NCI-H2227 (cell line): Measurements from ENCODE around the gene PRKD3.
"Not testable (repeated sequence)": the region's sequence is repeated elsewhere in the genome, so short reads cannot be mapped to it uniquely, and the experiment has no call there.

ENCODE experiments used
- DNase-seq: peaks from one replicate; lab custom pipeline; 2025; ENCODE audit not compliant: unreplicated experiment; lab: John Stamatoyannopoulos, UW

PRKD3 gene

GRCh38 chr2:37317746-37318145 lies 6.9 kb downstream of the PRKD3 start:
- DNase-seq: no peak

DNA sequence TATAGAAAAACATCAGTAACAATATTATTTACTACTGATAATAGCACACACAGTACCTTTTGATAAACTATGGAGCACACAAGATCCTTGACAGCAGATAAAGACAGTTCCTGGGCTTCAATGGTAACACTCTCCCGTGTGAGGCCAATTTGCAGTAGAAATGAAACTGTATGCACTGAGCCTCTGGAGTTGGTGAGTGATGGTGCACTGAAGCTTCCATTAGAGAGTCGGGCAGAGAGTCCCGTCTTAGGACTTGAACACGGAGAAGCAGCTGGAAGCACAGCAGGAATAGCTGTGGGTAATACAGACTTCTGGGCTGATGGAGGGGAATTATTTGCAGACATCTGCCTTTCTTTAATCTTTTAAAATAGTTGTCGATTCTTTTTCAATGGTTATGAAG lies 8.5 kb downstream of the PRKD3 start:
- no peak for DNase-seq

- no peak for DNase-seq
Observed at GRCh38 chr2:37315364-37315763, 9.3 kb downstream of the PRKD3 start.

DNA sequence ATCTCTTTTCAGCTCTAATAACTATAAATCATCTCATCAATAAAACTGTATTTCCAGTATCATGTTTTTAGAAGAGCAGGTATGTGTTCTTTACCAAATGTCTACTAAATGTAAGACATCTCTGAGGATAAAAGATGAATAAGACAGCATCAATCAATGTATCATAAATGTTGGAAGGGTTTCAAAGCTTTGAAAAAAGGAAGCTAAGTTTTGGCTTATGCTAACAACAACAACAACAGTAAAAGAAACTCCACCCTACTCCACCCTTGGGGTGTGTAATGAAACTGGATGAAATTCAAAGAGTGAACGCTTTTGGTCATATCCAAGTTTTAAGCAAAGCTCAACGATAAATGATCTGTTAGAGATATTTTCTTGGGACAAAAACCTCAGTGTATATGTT lies 17.1 kb downstream of the PRKD3 start:
- DNase-seq: no peak

DNA sequence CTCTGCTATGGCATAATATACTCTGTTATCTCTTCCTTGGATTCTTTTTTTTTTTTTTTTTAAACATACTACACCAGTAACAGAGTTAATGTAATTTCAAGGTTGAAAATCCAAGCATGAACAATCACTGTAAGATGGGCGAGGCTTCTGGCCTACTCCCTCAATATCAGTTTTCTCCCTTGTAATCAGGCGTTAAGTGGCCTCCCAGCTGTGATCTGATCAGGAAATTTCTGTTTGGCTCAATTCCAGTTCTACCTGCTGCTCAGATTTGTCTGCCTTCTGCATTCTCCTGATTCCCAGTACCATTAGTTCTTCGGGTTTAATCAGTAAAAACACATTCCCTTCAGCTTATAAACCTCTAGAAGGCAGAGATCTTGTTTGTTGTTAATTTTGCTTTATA lies 18.6 kb downstream of the PRKD3 start:
- DNase-seq: peak; percentile 63

- DNase-seq: no peak
Observed at GRCh38 chr2:37302701-37303252, 21.9 kb downstream of the PRKD3 start.

DNA sequence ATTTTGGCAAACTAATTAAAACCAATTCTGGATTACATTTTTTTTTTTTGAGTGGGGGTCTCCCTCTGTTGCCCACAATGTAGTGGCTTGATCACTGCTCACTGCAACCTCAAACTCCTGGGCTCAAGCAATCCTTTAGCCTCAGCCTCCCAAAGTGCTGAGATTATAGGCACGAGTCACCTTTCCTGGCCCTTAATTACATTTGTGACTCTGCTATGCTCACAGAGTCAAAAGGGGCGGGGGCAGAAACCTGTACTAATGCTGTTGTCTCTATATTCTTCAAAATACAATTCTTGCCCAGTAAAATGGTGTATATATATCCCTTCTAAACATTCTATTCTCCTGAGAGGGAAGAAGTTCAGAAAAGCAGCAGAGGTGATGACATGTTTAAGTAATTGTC lies 23.2 kb downstream of the PRKD3 start:
- DNase-seq: no peak

GRCh38 chr2:37300578-37300977 lies 24.1 kb downstream of the PRKD3 start:
- no peak for DNase-seq

DNA sequence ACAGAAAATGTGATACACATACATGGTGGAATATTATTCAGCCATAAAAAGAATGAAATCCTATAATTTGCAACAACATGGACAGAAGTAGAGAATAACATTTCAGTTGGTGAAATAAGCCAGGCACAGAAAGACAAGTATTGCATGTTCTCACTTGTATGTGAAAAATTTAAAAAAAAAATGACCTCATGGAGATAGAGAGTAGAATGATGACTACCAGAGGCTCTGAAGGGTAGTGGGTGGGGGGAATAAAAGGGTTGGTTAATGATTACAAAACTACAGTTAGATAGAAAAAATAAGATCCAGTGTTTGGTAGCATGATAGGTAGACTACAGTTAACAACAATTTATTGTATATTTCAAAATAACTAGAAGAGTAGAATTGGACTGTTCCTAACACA lies 24.5 kb downstream of the PRKD3 start:
- DNase-seq: no peak

- no peak for DNase-seq
Observed at GRCh38 chr2:37297632-37298031, 27.0 kb downstream of the PRKD3 start.

DNA sequence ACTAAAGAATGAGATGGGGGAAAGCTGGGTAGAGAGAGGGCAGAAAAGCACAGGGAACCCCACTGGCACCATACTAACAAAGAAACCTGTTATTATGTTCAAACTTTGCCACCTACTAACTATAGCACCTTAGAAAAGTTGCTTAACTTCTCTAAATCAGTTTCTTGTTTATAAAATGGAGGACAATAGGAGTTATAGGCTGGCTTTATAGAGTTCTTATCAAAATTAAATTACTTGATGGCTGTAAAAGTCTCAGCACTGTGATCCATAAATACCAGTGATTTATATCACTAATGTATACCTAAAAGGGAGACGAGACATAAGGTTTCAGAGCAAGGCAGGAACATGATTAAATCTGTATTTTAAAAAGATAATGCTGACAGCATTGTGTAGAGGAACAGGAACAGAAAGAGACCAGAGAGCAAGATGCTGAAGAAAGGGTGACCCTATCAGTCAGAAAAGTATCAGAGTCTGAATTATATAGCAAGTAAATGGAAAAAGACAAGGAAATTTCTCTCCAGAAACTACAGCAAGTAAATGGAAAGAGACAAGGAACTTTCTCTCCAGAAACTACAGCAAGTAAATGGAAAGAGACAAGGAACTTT lies 29.1 kb downstream of the PRKD3 start:
- DNase-seq: no peak

GRCh38 chr2:37294858-37295257 lies 29.8 kb downstream of the PRKD3 start:
- not testable (repeated sequence) for DNase-seq

GRCh38 chr2:37291680-37292079 lies 33.0 kb downstream of the PRKD3 start:
- DNase-seq: no peak

- DNase-seq: peak; percentile 5
Observed at GRCh38 chr2:37287966-37288365, 36.7 kb downstream of the PRKD3 start.

GRCh38 chr2:37284381-37284780 lies 40.3 kb downstream of the PRKD3 start:
- no peak for DNase-seq

GRCh38 chr2:37283207-37283606 lies 41.4 kb downstream of the PRKD3 start:
- DNase-seq: no peak

- DNase-seq: no peak
Observed at GRCh38 chr2:37282746-37283145, 41.9 kb downstream of the PRKD3 start.

GRCh38 chr2:37281916-37282315 lies 42.7 kb downstream of the PRKD3 start:
- no peak for DNase-seq

GRCh38 chr2:37276291-37276690 lies 48.3 kb downstream of the PRKD3 start:
- DNase-seq: no peak
